GM18508 (cell line): ENCODE results near the gene HS1BP3.

Experiments used
- ATAC-seq: cut with Tn5 transposase; IDR thresholded peaks from one replicate; pipeline ENCODE4 v1.9.1; 2021; ENCODE audit warnings: moderate number of reproducible peaks; ENCODE audit not compliant: insufficient read depth, unreplicated experiment

HS1BP3 gene

DNA sequence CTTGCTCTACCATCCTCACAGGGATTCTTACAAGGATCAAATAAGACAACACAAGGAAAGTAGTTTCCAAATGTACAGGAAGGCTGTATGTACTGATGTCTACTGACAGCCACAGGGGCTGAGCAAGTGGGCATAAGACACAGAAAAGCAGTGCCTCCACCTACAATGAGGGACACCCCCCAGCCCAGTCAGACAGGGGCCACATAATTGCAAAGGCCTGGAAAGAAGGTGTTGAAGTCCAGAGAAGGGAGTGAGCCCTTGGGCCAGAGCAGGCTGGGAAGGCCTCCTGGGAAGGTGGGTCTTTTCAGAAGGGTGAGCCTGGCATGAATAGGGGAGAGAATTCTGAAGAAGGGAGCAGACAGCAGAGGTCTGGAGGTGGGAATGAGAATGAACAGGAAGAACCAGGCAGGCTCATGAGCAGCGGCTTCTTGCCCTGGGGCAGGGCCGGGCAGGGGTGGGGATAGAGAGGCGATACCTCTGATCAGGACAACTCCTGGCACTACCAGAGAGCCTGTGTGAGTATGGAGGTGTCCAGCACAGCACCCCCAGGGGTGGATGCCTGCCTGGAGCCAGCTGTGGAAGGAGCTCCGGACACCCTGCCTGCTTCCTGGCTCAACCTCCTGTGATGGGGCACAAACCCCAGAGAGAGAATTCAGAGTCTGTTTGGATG, 30.1 kb downstream of the HS1BP3 start:
- no peak for ATAC-seq

DNA sequence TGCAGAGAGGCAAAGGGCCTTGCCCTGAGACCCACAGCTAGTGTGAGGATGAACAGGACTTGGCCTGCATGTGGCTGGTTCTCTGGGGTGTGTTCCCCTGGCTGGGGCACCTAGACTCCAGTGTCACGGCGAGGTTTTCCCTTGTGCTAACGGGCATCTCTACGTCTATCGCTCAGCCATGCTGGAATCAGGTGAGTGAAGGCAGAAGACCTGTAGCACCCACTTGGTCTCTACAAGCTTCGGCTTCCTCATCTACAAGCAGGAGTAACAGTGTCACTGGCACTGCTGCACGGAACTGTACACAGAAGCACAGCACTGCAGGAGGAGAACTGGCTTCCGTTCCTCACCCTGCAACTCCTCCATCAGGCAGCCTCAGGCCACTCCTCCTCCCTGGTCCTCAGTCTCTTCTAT, 30.6 kb downstream of the HS1BP3 start:
- ATAC-seq = no peak

DNA sequence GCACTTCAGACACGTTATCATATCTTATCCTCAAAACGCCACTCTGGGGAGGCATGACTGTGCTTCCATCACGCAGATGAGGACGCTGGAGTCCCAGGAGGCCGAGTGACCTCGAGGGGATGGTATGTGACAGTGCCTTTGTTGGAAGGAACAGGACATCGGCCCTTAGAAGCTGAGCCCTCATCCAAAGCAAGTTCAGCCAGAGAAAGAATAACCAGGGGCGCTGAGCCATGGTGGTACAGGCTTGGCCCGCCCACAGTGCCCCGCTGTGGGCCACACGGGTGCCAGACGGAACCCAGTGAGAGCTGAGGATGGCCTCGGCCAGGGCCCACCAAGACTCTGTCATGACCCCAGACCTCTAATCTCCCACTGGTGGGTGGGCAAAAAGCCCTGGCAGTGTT, 31.3 kb downstream of the HS1BP3 start:
- no peak for ATAC-seq

DNA sequence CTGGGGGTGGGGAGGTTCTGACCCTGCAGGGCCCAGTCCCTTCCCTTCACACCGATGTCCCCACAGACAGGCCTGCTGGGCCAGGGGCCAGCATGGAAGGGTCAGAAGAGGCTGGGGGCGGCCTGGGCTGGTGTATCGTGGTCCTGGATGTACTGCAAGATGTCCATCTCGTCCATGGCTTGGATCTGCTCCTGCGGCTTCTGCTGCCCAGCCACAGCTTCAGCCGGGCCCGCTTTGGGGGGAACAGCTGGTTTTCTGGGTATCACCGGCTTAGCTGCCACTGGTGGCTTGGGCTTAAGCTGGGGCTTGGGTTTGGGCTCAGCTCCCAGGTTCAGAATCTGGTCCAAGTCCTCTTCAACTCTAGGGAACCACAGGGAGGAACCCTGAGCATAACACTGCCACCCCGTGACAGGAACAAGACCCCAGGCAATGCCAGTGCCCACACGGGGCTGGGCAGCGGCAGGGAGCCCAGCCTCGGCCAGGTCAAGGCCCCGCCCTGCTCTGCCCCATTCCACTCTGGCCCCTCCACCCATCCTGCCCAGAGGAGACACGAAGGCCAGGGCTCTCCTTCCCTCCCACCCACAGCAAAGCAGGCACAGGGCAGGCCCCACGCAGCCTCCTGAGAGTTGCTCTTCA, 31.9 kb downstream of the HS1BP3 start:
- ATAC-seq = no peak

DNA sequence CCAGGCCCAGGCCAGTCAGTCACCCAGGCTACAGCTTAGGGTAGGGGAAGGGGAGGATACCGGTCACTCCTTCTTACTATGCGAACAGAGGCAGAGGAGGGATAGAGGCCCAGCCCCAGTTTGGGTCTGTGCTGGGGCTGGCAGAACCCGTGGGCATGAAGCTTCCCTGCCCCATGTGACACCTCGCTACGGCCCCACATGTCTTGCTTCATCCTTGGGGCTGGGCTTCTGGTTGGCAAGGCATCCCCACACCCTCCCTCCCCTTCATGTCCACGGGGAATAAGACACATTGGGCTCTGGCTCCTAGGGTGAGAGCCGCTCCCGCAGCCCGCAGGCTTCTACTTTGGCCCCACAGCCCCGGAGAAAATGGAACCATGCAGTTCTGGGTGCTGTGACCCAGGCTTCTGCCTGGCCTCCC, 32.4 kb downstream of the HS1BP3 start:
- ATAC-seq = no peak

DNA sequence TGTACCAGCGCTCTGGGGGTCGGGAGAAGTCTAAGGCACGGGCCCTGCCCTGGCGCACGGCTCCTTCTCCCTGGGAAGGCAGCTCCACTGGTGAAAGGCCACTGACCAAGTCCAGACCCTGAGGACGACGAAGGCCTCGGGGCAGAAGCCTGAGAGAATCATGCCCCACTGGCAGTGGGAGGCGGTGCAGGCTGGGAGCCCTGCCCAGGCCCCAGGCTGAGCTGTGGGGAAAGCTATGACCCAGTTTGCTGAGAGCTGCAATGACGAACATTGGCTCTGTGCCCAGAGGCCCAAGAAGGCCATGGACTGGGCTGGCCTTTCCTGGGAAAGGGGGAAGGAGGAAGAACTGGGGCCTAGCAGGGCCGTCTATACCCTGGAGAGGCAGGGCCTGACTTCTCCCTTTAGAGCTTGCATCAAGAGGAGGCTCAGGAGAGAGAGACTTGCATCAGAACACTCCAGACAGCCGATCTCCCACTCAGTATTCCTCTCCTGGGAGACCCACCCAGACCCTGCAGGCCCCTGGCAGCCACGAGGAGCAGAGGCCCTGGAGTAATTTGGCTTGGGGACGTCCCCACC, 32.9 kb downstream of the HS1BP3 start:
- ATAC-seq = no peak

DNA sequence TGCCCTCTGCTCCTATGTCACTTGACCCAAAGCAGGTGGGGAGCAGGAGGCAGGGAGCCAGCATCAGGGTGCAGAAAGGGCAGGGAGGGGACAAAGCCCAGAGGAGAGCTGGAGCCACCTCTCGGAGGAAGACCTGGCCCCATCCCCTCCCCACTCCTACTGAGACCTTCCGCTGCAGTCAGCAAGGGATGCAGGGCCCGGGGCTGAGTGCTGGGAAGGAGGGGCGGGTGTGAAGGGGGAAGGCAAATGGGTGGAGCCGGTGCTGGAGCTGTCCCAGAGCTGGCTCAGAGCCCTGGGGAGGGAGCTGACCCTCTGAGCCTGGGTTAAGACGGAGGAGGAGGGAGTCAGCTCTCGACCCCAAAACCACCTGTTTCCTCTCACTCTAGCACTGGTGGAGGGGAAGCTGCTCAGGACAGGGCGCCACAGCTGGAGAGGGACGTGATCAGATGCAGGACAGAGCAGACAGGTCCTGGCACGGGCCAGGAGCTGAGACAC, 33.8 kb downstream of the HS1BP3 start:
- ATAC-seq = no peak

DNA sequence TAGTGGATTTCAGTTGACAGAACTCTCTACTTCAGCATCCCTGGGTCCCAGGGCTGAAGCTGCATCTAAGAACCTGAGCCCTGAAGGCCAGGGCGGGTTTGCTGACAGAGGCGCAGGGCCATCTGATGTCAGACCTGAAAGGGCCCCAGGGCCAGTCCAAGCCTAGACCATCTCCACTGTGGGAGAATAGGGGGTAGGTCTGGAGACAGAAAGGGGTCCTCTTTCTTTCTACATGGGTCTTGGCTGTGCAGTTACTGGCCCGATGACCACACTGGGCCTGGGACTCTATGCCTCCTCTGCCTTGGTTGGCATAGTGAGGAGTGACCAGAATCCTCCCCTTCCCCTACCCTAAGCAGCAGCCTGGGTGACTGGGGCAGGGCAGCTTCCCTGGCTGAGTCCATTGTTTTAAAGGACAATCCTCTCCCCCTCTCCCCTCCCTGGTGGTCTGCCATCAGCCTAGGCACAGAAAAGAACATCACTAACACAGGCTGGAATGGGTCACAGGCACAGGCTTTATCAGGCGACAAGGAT, 34.5 kb downstream of the HS1BP3 start:
- ATAC-seq = no peak

DNA sequence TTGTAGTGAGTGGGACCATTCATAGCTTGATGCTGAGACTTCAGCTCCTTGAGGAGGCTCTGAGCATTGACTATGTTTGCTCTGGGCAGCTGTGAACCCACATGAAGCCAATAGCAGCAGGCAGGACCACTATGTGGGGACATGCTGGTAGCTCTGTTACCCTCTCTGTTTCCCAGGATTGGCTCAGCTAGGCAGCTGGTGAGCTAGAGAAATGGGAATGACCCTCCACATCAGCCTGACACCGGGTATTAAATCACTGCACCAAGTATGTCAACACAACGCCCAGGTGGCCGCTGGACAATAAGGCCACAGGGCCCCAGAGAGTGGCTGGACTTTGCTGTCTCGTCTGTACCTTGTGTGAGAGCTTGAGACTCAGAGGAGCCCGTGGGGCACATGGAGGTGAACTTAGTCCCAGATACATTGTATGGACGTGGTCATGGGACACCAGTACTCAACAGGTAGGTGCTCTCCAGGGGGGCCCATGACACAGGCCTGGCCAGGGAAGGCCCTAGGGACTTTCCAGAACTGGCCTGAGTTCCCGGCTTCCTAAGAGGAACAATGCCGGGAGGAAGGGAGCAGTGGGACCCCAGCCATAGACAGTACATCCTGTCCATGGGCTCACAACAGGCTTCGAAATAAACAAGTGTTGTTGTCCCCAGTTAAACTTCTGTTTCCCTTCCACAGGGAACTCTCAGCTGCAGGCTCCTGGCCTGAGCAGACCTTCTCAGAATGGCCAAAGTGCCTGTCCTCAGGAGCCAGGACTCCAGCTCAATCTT, 35.2 kb downstream of the HS1BP3 start:
- no peak for ATAC-seq

DNA sequence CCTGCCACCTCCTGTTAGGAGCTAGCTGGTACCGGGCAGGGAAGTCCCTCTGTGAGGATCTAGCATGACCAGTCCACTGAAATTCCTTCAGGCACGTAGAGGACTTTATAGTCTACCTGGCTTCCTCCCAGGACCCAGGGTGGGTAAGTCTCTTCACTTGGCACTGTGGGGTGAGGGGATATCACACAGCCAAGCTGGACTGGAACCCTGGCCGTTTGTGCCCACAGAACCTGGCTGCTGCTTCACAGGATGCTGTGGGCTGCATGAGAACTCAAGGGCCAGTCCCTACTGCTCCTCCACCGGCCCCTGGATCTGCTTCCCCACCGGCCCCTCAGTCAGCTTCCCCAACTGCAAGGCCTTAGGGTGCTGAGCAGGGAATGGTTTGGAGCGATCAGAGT, 35.8 kb downstream of the HS1BP3 start:
- ATAC-seq = no peak

DNA sequence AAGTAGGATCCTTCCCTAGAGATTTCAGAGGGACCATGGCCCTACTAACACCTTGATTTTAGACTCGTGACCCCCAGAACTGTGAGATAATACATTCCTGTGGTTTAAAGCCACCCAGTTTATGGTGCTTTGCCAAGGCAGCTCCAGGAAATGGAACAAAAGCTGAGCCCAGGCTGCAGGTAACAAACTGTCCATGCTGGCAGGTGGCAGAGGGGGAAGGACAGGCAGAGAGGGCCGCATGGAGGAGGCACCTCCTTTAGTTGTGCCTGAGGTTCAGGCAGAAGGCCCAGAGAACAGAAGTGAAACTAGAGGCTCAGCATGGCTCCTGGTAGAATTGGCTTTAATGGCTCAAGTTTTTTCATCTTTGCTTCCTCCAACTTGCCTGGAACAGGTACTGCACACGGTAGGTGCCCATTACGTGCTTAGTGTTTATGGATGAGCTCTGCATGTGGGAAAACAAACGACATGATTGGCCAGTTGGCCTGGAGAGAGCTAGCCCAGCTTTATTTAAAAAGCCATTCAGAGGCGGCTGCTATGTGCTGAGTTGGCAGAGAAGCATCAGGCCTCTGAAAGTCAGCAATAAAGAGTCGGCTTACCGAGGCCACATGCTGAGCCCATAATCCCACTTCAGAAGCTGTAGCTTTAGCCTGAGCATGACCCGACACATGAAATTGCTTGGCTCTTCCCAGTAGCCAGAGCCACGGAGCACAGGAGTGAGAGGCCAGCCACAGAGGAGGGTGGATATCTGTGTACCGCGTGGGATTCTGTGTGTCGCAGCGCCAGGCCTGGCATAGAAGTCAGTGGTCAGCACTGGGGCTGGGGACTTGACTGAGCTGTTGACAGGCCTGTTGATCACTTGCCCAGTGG, 36.5 kb downstream of the HS1BP3 start:
- ATAC-seq = no peak

DNA sequence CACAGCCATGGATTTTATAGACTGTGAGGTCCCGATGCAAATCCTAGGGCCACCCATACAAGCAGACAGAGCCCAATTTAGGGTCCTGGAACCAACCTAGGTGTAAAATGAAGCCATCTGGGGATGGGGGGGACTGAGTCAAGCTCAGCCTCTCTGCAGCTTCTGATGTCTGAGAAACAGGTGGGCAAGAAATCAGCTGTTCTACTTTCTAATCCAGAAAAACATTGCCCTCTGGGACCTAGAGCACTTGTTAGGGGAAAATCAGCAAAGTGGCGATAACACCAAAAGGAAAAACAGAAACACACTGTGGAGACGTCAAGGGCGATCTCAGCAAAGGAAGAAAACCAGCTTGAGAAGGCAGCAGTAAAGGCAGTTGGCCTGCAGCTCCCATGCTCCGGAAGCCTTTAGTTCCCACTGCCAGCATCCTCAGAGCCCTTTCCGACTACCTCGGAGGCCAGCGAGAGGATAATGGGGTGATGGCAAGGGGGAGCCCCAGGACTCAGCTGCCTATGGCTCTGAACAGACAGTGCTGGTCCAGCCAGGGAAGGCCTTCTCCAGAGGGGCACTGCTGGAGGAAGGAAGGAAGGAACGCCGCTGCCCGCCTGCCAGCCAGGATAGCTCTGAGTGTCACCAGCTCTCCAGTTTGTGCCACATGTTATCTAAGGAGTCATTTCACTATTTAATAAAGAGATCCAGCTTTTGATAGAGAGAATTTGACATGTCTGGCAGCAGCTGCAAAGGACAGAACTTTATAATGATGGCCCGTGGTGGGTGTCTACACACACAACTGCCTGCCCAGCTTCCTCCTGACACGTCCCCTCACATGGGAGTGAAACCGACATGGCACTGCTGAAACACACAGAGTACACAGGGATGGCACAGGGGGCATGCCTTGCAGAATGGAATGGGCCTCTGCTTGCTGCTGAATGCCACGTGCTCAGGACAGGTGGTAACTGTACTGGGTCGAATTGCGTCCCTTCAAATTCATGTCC, 37.7 kb downstream of the HS1BP3 start:
- ATAC-seq = no peak

DNA sequence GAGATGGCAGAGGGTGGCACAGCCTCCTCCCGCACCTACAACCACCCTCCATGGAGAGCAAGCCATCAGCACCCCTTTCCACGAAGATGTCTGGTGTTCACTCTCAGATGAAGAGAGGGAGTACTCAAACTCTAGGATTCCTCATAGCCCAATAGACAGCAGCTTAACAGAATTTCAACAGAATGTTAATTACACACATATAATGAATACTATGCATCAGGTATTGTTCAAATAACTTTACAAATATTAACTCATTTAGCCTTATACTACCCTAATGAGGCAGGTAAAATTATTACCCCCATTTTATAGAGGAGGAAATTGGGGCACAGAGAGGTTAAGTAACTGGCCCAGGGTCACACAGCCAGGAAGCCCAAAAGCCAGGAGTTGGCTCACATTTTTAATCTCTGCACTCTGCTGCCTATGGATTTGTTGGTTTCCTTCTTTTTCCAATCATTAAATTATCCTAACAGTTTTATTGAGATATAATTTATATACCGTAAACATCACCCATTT, 39.0 kb downstream of the HS1BP3 start:
- ATAC-seq = no peak

DNA sequence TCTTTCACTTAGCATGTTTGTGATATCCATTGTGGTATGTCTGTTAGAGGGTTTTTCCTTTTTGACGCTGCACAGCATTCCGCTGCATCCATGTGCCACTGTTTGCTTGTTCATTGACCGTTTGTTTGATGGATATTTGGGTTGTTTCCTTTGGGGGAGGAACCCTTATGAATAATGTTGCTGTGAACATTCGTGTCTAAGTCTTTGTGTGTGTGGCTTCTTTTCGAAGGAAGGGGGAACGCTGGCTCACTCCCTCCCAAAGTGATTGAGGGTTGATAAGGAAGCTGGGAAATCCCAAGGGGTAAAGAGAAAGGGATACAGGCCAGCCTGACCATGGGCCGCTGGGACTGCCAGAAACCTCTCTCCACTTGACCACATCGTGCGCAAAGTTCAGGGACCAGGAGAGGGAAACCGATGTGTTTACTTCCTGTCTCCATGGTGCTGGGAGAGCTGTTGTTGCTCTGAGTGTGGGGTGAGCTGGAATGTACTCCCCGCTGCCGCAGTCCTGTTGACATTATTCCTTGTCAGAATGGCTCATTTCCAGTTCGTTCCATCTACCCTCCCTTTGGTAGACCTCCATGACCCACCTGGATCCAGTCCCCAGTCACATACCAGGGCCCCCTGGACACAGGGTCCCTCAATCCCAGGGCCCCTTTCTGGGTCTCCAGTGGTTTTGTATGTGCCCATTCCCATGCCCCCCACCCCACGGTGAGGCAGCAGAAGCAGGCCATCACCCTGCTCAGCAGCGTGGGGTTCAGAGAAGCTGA, 39.6 kb downstream of the HS1BP3 start:
- no peak for ATAC-seq

DNA sequence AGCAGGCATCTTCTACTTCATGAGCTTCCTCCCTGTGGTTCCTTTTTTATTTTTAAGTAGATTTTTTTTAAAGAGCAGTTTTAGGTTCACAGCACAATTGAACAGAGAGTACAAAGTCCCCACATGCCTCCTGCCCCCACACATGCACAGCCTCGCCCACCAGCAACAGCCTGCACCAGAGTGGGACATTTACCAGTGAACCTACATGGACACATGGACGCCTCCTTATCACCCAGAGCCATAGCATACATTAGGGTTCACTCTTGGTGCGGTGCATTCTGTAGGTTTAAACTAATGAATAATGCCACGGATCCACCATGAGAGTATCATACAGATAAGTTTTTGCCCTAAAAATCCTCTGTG, 40.9 kb downstream of the HS1BP3 start:
- no peak for ATAC-seq

DNA sequence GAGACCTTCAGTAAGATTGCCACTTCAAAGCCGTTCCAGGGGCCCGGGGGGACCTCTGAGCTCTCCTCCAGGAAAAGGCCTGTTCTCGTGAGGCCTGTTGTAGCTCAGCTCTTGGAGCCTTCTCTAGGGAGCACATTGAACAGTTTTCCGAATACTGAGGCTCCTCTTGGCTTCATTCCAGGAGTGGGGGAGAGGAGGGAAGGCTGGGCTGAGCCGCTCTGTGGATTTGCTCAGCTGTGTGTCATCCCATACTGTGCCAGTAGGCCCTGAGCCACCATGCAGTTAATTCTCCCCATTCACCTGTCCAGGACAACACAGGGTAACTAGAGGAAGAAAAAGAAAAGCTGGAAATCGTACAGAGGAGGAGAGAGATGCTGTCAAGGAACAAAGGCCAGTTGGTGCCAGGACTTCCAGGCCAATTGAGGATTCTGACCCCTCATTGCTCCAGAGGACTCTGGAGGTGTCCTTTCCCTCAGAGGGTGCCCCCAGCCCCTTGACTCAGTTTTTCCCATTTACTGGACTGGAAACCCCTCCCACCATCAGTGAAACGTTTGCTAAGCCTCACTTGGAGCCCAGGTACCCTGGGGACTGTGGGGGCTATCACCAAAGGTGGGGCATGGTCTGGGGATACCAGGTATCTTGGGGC, 41.4 kb downstream of the HS1BP3 start:
- ATAC-seq = no peak

DNA sequence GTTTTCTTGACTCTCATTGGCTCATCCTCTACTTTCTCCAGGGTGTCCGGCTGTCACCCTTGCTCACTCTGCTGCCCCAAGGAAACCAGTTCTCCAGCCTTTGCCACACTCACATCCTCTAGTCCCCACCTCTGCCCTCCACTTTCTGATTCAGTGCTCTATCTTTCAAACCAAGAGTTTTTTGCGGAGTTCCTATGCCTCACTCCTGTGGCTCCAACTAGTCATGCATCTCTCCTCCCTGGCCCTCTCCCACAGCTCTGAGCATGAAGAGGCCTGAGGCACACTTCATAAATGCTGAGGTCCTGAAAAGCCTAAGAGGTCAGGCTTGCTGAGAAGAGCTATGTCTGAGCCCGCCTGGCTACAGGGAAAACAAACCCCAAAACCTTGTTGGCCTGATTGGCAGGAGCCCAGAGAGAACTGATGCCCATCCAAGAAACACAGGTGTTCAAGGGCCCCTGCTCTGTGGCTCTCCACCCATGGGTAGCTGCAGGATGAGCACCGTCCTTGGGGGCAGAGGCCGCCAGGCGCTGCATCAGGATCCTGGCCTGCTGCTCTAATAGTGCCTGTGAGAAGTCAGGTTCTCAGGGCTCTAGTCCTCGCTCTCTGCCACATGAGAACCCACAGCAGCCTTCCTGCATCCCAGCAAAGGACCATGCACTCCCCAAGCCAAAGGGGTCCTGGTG, 42.1 kb downstream of the HS1BP3 start:
- no peak for ATAC-seq
